ENCODE data around the gene CFAP45. TPM values are rescaled to one million over a fixed set of nuclear protein-coding genes. Genes with fewer than 3 reads are reported as not detected.
A peak's percentile ranks its signal among the peaks of the same experiment; 100 is the strongest.

CFAP45 gene
- total RNA-seq, 1 donor from 2014 or later = 2.8 TPM

- no peak for DNase-seq (ENCODE audit: extremely low spot score, unreplicated experiment)
- peaks cover 4% of the 10 kb centered on the region for H3K4me1 Mint-ChIP-seq (ENCODE audit: unreplicated experiment)
- H3K27ac Mint-ChIP-seq = no peak overlapping the region
- TF ChIP-seq CTCF (conservative IDR thresholded peaks at IDR 0.05) = no peak
- peaks cover 24% of the 10 kb centered on the region for H3K27me3 Mint-ChIP-seq
- no peaks in the 10 kb centered on the region for H3K9me3 Mint-ChIP-seq
- H3K36me3 Mint-ChIP-seq = no peaks in the 10 kb centered on the region
- H3K4me3 Mint-ChIP-seq = no peak overlapping the region
Observed at GRCh38 chr1:159831412-159832141, 68.4 kb downstream of the CFAP45 start.

GRCh38 chr1:159830722-159831121 is 69.2 kb downstream of the CFAP45 start:
- peaks cover 28% of the 10 kb centered on the region for H3K27me3 Mint-ChIP-seq
- H3K27ac Mint-ChIP-seq = no peak overlapping the region

GRCh38 chr1:159829822-159830465 is 70.0 kb downstream of the CFAP45 start:
- DNase-seq (ENCODE audit: extremely low spot score, unreplicated experiment) = no peak
- Mint-ChIP-seq H3K27me3 (peaks cover 31% of the 10 kb centered on the region), H3K4me3 (no peak overlapping the region), H3K9me3 (no peaks in the 10 kb centered on the region), H3K36me3 (no peaks in the 10 kb centered on the region), H3K4me1 (ENCODE audit: unreplicated experiment) (peaks cover 4% of the 10 kb centered on the region), H3K27ac (no peak overlapping the region)
- no peak for TF ChIP-seq CTCF (conservative IDR thresholded peaks at IDR 0.05)

More at GRCh38 chr1:159830722-159831121, 69.2 kb downstream of the CFAP45 start:
- no peak for DNase-seq (ENCODE audit: extremely low spot score, unreplicated experiment)
- Mint-ChIP-seq H3K4me1 (ENCODE audit: unreplicated experiment) (peaks cover 4% of the 10 kb centered on the region), H3K4me3 (no peak overlapping the region), H3K9me3 (no peaks in the 10 kb centered on the region), H3K36me3 (no peaks in the 10 kb centered on the region)
- TF ChIP-seq CTCF (conservative IDR thresholded peaks at IDR 0.05) = no peak

- Mint-ChIP-seq H3K4me3 (no peak overlapping the region), H3K27ac (no peak overlapping the region), H3K4me1 (ENCODE audit: unreplicated experiment) (peaks cover 4% of the 10 kb centered on the region), H3K27me3 (peaks cover 38% of the 10 kb centered on the region), H3K9me3 (no peaks in the 10 kb centered on the region), H3K36me3 (no peaks in the 10 kb centered on the region)
- no peak for DNase-seq (ENCODE audit: extremely low spot score, unreplicated experiment)
- TF ChIP-seq CTCF (conservative IDR thresholded peaks at IDR 0.05) = peak; percentile 59
Observed at GRCh38 chr1:159829273-159829634, 70.7 kb downstream of the CFAP45 start.

GRCh38 chr1:159828581-159829272 is 71.2 kb downstream of the CFAP45 start:
- no peaks in the 10 kb centered on the region for H3K9me3 Mint-ChIP-seq
- no peak for TF ChIP-seq CTCF (conservative IDR thresholded peaks at IDR 0.05)
- peaks cover 4% of the 10 kb centered on the region for H3K4me1 Mint-ChIP-seq (ENCODE audit: unreplicated experiment)
- H3K27me3 Mint-ChIP-seq = peaks cover 41% of the 10 kb centered on the region
- no peaks in the 10 kb centered on the region for H3K36me3 Mint-ChIP-seq
- DNase-seq (ENCODE audit: extremely low spot score, unreplicated experiment) = no peak
- no peak overlapping the region for H3K27ac Mint-ChIP-seq
- H3K4me3 Mint-ChIP-seq = no peak overlapping the region
